Fibroblast of the aortic adventitia (primary cell): ENCODE measurements around the gene DCP1B. TPM values are rescaled to one million over a fixed set of nuclear protein-coding genes. Genes with fewer than 3 reads are reported as not detected.

Experiments used
- DNase-seq: peaks from one replicate; pipeline ENCODE4 v3.0.0-alpha.2; 2010; ENCODE audit warnings: low read depth
- H3K4me3 ChIP-seq: 2 replicates; pipeline ENCODE4 v1.5.1; 2011; ENCODE audit warnings: low read depth, mild to moderate bottlenecking, control low read depth, low read length, moderate library complexity
- CTCF ChIP-seq: IDR thresholded peaks from 2 replicates; pipeline ENCODE4 v1.5.1; 2011; ENCODE audit warnings: mild to moderate bottlenecking, low read length, control low read depth, inconsistent platforms; ENCODE audit not compliant: insufficient read depth
- total RNA-seq: library from RNA; depleted of rRNA; stranded (reverse); fragments of >200 nt; gene quantifications from 2 replicates; pipeline ENCODE4 v1.2.3, GENCODE V29; 2012; ENCODE audit warnings: low replicate concordance

Gene DCP1B
- total RNA-seq, result 6.2 and 23.5 TPM in 2 replicates

GRCh38 chr12:2004113-2004929 is at the start of gene DCP1B:
Gene DCP1B (minus strand): TSS chr12:2004457. CDS start chr12:2004431, 26 bp downstream.
- peak; percentile 6 for TF ChIP-seq CTCF
- H3K4me3 ChIP-seq, result peak within 1 kb of the TSS; percentile 98
- peak; percentile 96 for DNase-seq

- peak; percentile 49 for DNase-seq
- TF ChIP-seq CTCF, result no peak
- peak overlapping the region; percentile 85 for H3K4me3 ChIP-seq
These were observed 49.4 kb upstream of the DCP1B start for GRCh38 chr12:2053691-2054090.

GRCh38 chr12:2052826-2053678 is 48.8 kb upstream of the DCP1B start, which contains the start of gene CACNA1C:
Gene CACNA1C (plus strand): TSS chr12:2052987. CDS start chr12:2053563, 576 bp downstream.
- H3K4me3 ChIP-seq, result peak within 1 kb of the TSS; percentile 85
- peak; percentile 55 for TF ChIP-seq CTCF
- peak; percentile 62 for DNase-seq

- peak; percentile 19 for DNase-seq
These were observed 47.7 kb upstream of the DCP1B start for GRCh38 chr12:2051700-2052621.

GRCh38 chr12:2049604-2050540 is 45.6 kb upstream of the DCP1B start:
- H3K4me3 ChIP-seq, result no peak overlapping the region
- no peak for TF ChIP-seq CTCF
- peak; percentile 44 for DNase-seq

More at GRCh38 chr12:2051700-2052621, 47.7 kb upstream of the DCP1B start:
- H3K4me3 ChIP-seq, result peak overlapping the region; percentile 85
- peak; percentile 32 for TF ChIP-seq CTCF
